Neural progenitor cell (in vitro differentiated cells): ENCODE measurements around the gene TCEANC2.
"Not testable (repeated sequence)": the region's sequence is repeated elsewhere in the genome, so short reads cannot be mapped to it uniquely, and the experiment has no call there.

Experiments used
- EZH2phosphoT487 ChIP-seq: fragments of 200-600 bp; sonication (generic); IDR thresholded peaks from 2 replicates; pipeline ENCODE4 v1.6.1; 2017; ENCODE audit warnings: antibody characterized with exemption
- TF ChIP-seq, protein P1 (sequence below): fragments of 200-600 bp; sonication (generic); IDR thresholded peaks from 2 replicates; pipeline ENCODE4 v1.5.1; 2017; ENCODE audit warnings: antibody characterized with exemption, mild to moderate bottlenecking

DNA sequence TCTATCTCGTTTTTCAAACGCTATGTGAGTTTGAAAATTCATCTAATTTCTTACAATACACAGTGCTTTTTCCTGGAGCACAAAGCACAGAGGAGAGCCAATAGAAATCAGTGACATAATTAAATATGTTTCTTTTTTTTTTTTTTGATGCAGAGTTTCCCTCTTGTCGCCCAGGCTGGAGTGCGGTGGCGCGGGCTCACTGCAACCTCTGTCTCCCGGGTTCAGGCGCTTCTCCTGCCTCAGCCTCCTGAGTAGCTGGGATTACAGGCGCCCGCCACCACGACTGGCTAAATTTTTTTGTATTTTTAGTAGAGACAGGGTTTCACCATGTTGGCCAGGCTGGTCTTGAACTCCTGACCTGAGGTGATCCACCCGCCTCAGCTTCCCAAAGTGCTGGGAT lies 3.0 kb upstream of the TCEANC2 start:
- not testable (repeated sequence) for TF ChIP-seq EZH2phosphoT487
- TF ChIP-seq, protein P1, sequence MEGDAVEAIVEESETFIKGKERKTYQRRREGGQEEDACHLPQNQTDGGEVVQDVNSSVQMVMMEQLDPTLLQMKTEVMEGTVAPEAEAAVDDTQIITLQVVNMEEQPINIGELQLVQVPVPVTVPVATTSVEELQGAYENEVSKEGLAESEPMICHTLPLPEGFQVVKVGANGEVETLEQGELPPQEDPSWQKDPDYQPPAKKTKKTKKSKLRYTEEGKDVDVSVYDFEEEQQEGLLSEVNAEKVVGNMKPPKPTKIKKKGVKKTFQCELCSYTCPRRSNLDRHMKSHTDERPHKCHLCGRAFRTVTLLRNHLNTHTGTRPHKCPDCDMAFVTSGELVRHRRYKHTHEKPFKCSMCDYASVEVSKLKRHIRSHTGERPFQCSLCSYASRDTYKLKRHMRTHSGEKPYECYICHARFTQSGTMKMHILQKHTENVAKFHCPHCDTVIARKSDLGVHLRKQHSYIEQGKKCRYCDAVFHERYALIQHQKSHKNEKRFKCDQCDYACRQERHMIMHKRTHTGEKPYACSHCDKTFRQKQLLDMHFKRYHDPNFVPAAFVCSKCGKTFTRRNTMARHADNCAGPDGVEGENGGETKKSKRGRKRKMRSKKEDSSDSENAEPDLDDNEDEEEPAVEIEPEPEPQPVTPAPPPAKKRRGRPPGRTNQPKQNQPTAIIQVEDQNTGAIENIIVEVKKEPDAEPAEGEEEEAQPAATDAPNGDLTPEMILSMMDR, result not testable (repeated sequence)
